ENCODE measurements around the gene CAPRIN1.

- TF ChIP-seq CTCF (conservative IDR thresholded peaks at IDR 0.05; ENCODE audit: low read length) (no peak), EZH2phosphoT487 (IDR thresholded peaks at IDR 0.05; ENCODE audit: borderline replicate concordance) (no peak)
Measured at GRCh38 chr11:34150494-34151151, 99.1 kb downstream of the CAPRIN1 start.
